Left kidney (tissue), 8 donors: Measurements from ENCODE around the gene STK17A. TPM values are rescaled to one million over a fixed set of nuclear protein-coding genes. Genes with fewer than 3 reads are reported as not detected.

Experiments used
- DNase-seq: peaks from one replicate; pipeline ENCODE4 v3.0.0-alpha.2; 2013
- long read RNA-seq, 8 donors: transcript quantifications; one replicate each; lab custom pipeline, GENCODE V29; 2026
- polyA plus RNA-seq: library from polyadenylated mRNA; unstranded; fragments of 120-200 nt; gene quantifications from one replicate; pipeline ENCODE4 v1.2.1, GENCODE V29; 2013; ENCODE audit not compliant: insufficient read length

STK17A gene
- 29.0 TPM for polyA plus RNA-seq
- long read RNA-seq, donor 1, transcript STK17A-201 (7 exons, 3,368 nt): major isoform, 6 of 6 reads
- long read RNA-seq, donor 1, partial matches to known transcripts: 0 of 6 reads
- long read RNA-seq, donor 1, other reads (novel, unspliced or antisense): 0 of 6 reads
- long read RNA-seq, donor 2, partial matches to known transcripts: 60 of 62 reads
- long read RNA-seq, donor 2, other reads (novel, unspliced or antisense): 0 of 62 reads
- long read RNA-seq, donor 3, partial matches to known transcripts: 63 of 66 reads
- long read RNA-seq, donor 3, other reads (novel, unspliced or antisense): 0 of 66 reads
- long read RNA-seq, donor 4: 0 reads
- long read RNA-seq, donor 5, transcript STK17A-201 (7 exons, 3,368 nt): major isoform, 8 of 126 reads
- long read RNA-seq, donor 5, partial matches to known transcripts: 118 of 126 reads
- long read RNA-seq, donor 5, other reads (novel, unspliced or antisense): 0 of 126 reads
- long read RNA-seq, donor 6, transcript STK17A-201 (7 exons, 3,368 nt): major isoform, 5 of 10 reads
- long read RNA-seq, donor 6, partial matches to known transcripts: 5 of 10 reads
- long read RNA-seq, donor 6, other reads (novel, unspliced or antisense): 0 of 10 reads
- long read RNA-seq, donor 7, transcript STK17A-201 (7 exons, 3,368 nt): major isoform, 7 of 14 reads
- long read RNA-seq, donor 7, partial matches to known transcripts: 7 of 14 reads
- long read RNA-seq, donor 7, other reads (novel, unspliced or antisense): 0 of 14 reads
- long read RNA-seq, donor 8, partial matches to known transcripts: 16 of 18 reads
- long read RNA-seq, donor 8, other reads (novel, unspliced or antisense): 0 of 18 reads

- DNase-seq: peak; percentile 89
These were observed at the start of gene STK17A for GRCh38 chr7:43582503-43583423. STK17A (plus strand) TSS chr7:43583108; CDS start chr7:43583244, 136 bp downstream.

GRCh38 chr7:43533801-43534479, 49.0 kb upstream of the STK17A start:
- DNase-seq: peak; percentile 14

- DNase-seq: no peak
These were observed 47.9 kb upstream of the STK17A start for GRCh38 chr7:43535031-43535451.

GRCh38 chr7:43535810-43536585, 46.9 kb upstream of the STK17A start:
- no peak for DNase-seq

- no peak for DNase-seq
These were observed 46.1 kb upstream of the STK17A start for GRCh38 chr7:43536773-43537172.

GRCh38 chr7:43537765-43538403, 45.0 kb upstream of the STK17A start:
- DNase-seq: no peak

- DNase-seq: no peak
These were observed 44.5 kb upstream of the STK17A start for GRCh38 chr7:43538404-43538771.

GRCh38 chr7:43540471-43540870, 42.4 kb upstream of the STK17A start:
- no peak for DNase-seq

- DNase-seq: no peak
These were observed 40.2 kb upstream of the STK17A start for GRCh38 chr7:43542716-43543115.

GRCh38 chr7:43546231-43546630, 36.7 kb upstream of the STK17A start:
- no peak for DNase-seq

GRCh38 chr7:43550427-43550826, 32.5 kb upstream of the STK17A start:
- DNase-seq: no peak

- DNase-seq: no peak
These were observed 30.8 kb upstream of the STK17A start for GRCh38 chr7:43552122-43552521.

- no peak for DNase-seq
These were observed 28.9 kb upstream of the STK17A start for GRCh38 chr7:43553999-43554398.

GRCh38 chr7:43554423-43554822, 28.5 kb upstream of the STK17A start:
- no peak for DNase-seq

GRCh38 chr7:43557831-43558495, 24.9 kb upstream of the STK17A start:
- DNase-seq: no peak

GRCh38 chr7:43559171-43559945, 23.6 kb upstream of the STK17A start:
- no peak for DNase-seq

GRCh38 chr7:43559946-43560335, 23.0 kb upstream of the STK17A start:
- DNase-seq: no peak

- DNase-seq: no peak
These were observed 22.1 kb upstream of the STK17A start for GRCh38 chr7:43560742-43561330.
